Measurements from ENCODE around the gene PRKCA. TPM values are rescaled to one million over a fixed set of nuclear protein-coding genes. Genes with fewer than 3 reads are reported as not detected.
A peak's percentile ranks its signal among the peaks of the same experiment; 100 is the strongest.

Gene PRKCA
- total and polyA plus RNA-seq, 2 of the 13 experiments (the other 11 are each of a cell fraction or from before 2014, with no cell fraction given): 18.5 to 21.5 TPM

DNA sequence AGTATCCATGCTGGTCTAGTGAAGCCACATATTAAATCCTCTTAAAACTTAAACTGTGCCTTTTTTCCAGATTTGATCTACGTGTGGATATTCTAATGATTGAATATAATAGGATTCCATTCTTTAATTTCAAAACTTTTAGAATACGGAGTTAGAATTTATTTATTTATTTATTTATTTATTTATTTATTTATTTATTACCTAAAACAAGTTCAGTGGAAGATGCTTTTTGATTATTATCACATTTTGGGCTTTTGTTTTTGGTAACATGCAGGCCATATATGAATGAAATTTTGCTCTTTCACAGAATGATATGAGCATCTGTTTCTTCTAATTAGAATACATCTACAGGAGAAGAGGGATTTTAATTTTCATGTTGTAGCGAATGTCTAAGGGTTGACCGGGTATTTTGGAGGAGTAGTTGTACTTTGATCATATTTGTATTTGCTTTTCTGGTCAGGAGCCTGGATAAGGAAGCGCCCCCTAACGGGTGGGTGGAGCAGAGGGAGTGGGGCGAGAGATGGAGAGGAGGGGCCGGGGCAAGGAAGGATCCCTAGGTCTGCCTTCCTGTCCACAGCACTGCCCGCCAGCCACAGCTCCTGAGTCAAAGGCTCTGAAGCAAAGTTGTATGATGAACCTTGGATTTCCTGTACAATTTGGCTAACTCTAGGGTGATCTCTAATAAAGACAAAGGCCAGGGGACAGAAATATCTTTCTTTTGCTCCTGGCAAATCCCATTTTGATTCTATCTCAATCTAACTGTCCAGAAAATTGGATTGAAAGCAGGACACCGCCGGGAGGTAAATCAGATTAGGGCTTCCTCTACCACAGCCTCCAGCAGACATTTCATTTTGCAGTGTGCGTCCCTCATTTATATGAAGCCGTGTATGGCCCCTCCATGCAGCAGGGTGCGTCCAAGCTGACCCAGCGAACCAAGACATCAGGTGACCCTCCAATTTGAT is 149.1 kb downstream of the PRKCA start (continued):
- TF ChIP-seq EHMT2 (IDR thresholded peaks at IDR 0.05; ENCODE audit: borderline replicate concordance, low read depth, low read length): no peak
- TF ChIP-seq ZNF468 (CRISPR knock-in tag; IDR thresholded peaks at IDR 0.05): no peak
- no peak for TF ChIP-seq ZNF737 (CRISPR knock-in tag; IDR thresholded peaks at IDR 0.05; ENCODE audit: borderline replicate concordance)
- no peak for TF ChIP-seq ZSCAN30 (CRISPR knock-in tag; IDR thresholded peaks at IDR 0.05)
- no peak for TF ChIP-seq PAWR (CRISPR knock-in tag; IDR thresholded peaks at IDR 0.05; ENCODE audit: borderline replicate concordance)
- no peak for TF ChIP-seq ZFP36 (IDR thresholded peaks at IDR 0.05; ENCODE audit: borderline replicate concordance, low read depth, low read length, partially characterized antibody)
- TF ChIP-seq, protein P1, sequence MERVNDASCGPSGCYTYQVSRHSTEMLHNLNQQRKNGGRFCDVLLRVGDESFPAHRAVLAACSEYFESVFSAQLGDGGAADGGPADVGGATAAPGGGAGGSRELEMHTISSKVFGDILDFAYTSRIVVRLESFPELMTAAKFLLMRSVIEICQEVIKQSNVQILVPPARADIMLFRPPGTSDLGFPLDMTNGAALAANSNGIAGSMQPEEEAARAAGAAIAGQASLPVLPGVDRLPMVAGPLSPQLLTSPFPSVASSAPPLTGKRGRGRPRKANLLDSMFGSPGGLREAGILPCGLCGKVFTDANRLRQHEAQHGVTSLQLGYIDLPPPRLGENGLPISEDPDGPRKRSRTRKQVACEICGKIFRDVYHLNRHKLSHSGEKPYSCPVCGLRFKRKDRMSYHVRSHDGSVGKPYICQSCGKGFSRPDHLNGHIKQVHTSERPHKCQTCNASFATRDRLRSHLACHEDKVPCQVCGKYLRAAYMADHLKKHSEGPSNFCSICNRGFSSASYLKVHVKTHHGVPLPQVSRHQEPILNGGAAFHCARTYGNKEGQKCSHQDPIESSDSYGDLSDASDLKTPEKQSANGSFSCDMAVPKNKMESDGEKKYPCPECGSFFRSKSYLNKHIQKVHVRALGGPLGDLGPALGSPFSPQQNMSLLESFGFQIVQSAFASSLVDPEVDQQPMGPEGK (CRISPR knock-in tag; IDR thresholded peaks at IDR 0.05): peak; percentile 85
- no peak for TF ChIP-seq KLF15 (CRISPR knock-in tag; IDR thresholded peaks at IDR 0.05; ENCODE audit: borderline replicate concordance)
- peak; percentile 72 for TF ChIP-seq NCOR1 (IDR thresholded peaks at IDR 0.05; ENCODE audit: borderline replicate concordance, low read length)
- no peak for TF ChIP-seq HNRNPLL (IDR thresholded peaks at IDR 0.05; ENCODE audit: low read depth, low read length, poor library complexity, severe bottlenecking)
- peak; percentile 85 for TF ChIP-seq ZBTB7B (CRISPR knock-in tag; IDR thresholded peaks at IDR 0.05)
- TF ChIP-seq, protein P2, sequence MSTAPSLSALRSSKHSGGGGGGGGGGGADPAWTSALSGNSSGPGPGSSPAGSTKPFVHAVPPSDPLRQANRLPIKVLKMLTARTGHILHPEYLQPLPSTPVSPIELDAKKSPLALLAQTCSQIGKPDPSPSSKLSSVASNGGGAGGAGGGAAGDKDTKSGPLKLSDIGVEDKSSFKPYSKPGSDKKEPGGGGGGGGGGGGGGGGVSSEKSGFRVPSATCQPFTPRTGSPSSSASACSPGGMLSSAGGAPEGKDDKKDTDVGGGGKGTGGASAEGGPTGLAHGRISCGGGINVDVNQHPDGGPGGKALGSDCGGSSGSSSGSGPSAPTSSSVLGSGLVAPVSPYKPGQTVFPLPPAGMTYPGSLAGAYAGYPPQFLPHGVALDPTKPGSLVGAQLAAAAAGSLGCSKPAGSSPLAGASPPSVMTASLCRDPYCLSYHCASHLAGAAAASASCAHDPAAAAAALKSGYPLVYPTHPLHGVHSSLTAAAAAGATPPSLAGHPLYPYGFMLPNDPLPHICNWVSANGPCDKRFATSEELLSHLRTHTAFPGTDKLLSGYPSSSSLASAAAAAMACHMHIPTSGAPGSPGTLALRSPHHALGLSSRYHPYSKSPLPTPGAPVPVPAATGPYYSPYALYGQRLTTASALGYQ (CRISPR knock-in tag; IDR thresholded peaks at IDR 0.05): peak; percentile 22; the same call in 1 of the 2 replicates
- peak; percentile 81 for TF ChIP-seq PPARG (CRISPR knock-in tag; conservative IDR thresholded peaks at IDR 0.05)
- TF ChIP-seq, protein P3, sequence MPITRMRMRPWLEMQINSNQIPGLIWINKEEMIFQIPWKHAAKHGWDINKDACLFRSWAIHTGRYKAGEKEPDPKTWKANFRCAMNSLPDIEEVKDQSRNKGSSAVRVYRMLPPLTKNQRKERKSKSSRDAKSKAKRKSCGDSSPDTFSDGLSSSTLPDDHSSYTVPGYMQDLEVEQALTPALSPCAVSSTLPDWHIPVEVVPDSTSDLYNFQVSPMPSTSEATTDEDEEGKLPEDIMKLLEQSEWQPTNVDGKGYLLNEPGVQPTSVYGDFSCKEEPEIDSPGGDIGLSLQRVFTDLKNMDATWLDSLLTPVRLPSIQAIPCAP (CRISPR knock-in tag; IDR thresholded peaks at IDR 0.05; ENCODE audit: low read depth): no peak
- TF ChIP-seq, protein P4, sequence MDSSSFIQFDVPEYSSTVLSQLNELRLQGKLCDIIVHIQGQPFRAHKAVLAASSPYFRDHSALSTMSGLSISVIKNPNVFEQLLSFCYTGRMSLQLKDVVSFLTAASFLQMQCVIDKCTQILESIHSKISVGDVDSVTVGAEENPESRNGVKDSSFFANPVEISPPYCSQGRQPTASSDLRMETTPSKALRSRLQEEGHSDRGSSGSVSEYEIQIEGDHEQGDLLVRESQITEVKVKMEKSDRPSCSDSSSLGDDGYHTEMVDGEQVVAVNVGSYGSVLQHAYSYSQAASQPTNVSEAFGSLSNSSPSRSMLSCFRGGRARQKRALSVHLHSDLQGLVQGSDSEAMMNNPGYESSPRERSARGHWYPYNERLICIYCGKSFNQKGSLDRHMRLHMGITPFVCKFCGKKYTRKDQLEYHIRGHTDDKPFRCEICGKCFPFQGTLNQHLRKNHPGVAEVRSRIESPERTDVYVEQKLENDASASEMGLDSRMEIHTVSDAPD (CRISPR knock-in tag; IDR thresholded peaks at IDR 0.05): no peak
- no peak for TF ChIP-seq ZNF431 (CRISPR knock-in tag; IDR thresholded peaks at IDR 0.05; ENCODE audit: borderline replicate concordance, low read depth)
- TF ChIP-seq HOXA7 (CRISPR knock-in tag; IDR thresholded peaks at IDR 0.05): no peak
- TF ChIP-seq ZNF451 (CRISPR knock-in tag; IDR thresholded peaks at IDR 0.05): no peak
- TF ChIP-seq NFE2L1 (CRISPR knock-in tag; IDR thresholded peaks at IDR 0.05; ENCODE audit: borderline replicate concordance): no peak
- TF ChIP-seq, protein P5, sequence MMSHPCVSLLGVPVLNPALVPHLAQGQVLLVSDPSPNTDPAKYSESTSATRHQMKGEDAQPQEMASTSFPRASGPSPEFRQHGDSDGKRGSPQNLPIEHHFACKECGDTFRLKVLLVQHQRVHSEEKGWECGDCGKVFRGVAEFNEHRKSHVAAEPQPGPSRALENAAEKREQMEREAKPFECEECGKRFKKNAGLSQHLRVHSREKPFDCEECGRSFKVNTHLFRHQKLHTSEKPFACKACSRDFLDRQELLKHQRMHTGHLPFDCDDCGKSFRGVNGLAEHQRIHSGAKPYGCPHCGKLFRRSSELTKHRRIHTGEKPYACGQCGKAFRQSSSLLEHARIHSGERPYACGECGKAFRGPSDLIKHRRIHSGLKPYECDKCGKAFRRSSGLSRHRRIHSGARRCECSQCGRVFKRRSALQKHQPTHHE (CRISPR knock-in tag; IDR thresholded peaks at IDR 0.05; ENCODE audit: borderline replicate concordance): no peak
- TF ChIP-seq ARNTL (CRISPR knock-in tag; IDR thresholded peaks at IDR 0.05): no peak

Data from HepG2 (cell line).